Kidney (tissue), 14 donors: ENCODE data around the gene PRKAR2A. TPM values are rescaled to one million over a fixed set of nuclear protein-coding genes. Genes with fewer than 3 reads are reported as not detected.

Source experiments
- DNase-seq, 5 donors: peaks; one replicate each; pipeline ENCODE4 v3.0.0-alpha.2; 2013 to 2020
- FAIRE-seq: peaks from 2 replicates; lab custom pipeline; 2012; peaks lifted over from hg19 to GRCh38; lab: Jason Lieb, UNC
- H3K27ac ChIP-seq, 2 donors: one replicate each; pipeline ENCODE4 v1.7.0; 2013; ENCODE audit warnings: low read depth in 2 of 2, low read length in 2 of 2, inconsistent platforms in 1 of 2
- H3K27me3 ChIP-seq: one replicate; pipeline ENCODE4 v1.7.1; 2013; ENCODE audit warnings: low read length, inconsistent platforms; ENCODE audit not compliant: control insufficient read depth, insufficient read depth
- H3K36me3 ChIP-seq, 3 donors: one replicate each; pipeline versions ENCODE4 v1.7.0 to v1.7.1; 2013; ENCODE audit warnings: low read length in 3 of 3, control low read depth in 1 of 3, inconsistent platforms in 1 of 3; ENCODE audit not compliant: insufficient read depth in 3 of 3, control insufficient read depth in 2 of 3
- H3K4me1 ChIP-seq, 3 donors: one replicate each; pipeline versions ENCODE4 v1.7.0 to v1.7.1; 2013; ENCODE audit warnings: low read length in 3 of 3, inconsistent platforms in 1 of 3, low read depth in 1 of 3; ENCODE audit not compliant: control insufficient read depth in 2 of 3, insufficient read depth in 2 of 3
- H3K4me3 ChIP-seq, 3 donors: one replicate each; pipeline versions ENCODE4 v1.7.0 to v1.8.1; 2013; ENCODE audit warnings: low read length in 3 of 3, control low read depth in 1 of 3, inconsistent platforms in 1 of 3
- H3K9ac ChIP-seq, 3 donors: one replicate each; pipeline versions ENCODE4 v1.7.0 to v1.7.1; 2013; ENCODE audit warnings: low read length in 3 of 3, control low read depth in 1 of 3, inconsistent platforms in 1 of 3
- H3K9me3 ChIP-seq, 3 donors: one replicate each; pipeline versions ENCODE4 v1.7.0 to v1.7.1; 2013; ENCODE audit warnings: low read length in 3 of 3, control low read depth in 1 of 3, inconsistent platforms in 1 of 3; ENCODE audit not compliant: control insufficient read depth in 2 of 3, insufficient read depth in 1 of 3
- CTCF ChIP-seq: IDR thresholded peaks from 3 replicates; pipeline ENCODE4 v1.5.1; 2012; ENCODE audit warnings: mild to moderate bottlenecking, moderate library complexity, borderline replicate concordance; ENCODE audit not compliant: insufficient read depth; ENCODE audit errors: extremely low read depth
- intact Hi-C: fragments of 100-400 bp; cut with DNase I; formaldehyde crosslinking; loops from one replicate; pipeline ENCODE4 v1.11.1; 2022
- polyA plus RNA-seq: library from polyadenylated mRNA; stranded (reverse); fragments of 350-450 nt; fragmentation: Illumina TruSeq; extraction: RNeasy Lipid Tissue Mini Kit (QIAGEN cat#74804); gene quantifications from one replicate; pipeline ENCODE4 v1.2.3, GENCODE V29; 2014; ENCODE audit warnings: low read depth, low replicate concordance; ENCODE audit not compliant: insufficient read depth
- total RNA-seq: library from RNA; stranded (reverse); fragmentation: NEBNext Ultra II Directional; extraction: Animal tissue kit (Norgen Biotek cat#: 25700); gene quantifications from one replicate; pipeline ENCODE4 v1.2.1, GENCODE V29; 2021
- donor health status: control.
- donor health status: control.
- donor health status: control.
- donor health status: control.
- donor health status: control.
- donor health status: DM: yes; HTN: yes; CAD: no.
- donor health status: Normal renal cell carcinoma (clear cell type).

The PRKAR2A gene
- total and polyA plus RNA-seq, 2 donors from 2014 or later = 10.4 to 49.9 TPM

DNA sequence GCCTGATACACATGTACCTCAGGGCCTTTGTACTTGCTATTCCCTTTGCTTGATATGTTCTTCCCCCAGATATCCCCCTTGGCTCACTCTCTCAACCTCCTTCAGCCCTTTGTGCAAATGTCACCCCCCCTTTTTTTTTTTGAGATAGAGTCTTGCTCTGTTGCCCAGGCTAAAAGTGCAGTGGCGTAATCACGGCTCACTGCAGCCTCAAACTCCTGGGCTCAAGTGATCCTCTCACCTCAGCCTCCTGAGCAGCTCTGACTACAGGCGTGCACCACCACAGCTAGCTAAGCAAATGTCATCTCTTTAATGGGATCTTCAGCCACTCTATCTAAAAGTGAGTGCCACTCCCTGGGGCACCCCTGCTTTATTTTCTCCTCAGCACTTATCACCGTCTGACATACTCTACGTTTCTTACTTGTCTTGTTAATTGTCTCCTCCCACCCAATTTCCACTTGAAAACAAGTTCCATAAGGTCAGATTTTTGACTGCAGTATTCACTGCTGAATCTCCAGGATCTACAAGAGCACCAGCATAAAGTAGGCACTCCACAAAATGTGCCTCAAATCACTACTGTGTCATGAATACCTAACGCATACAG lies 145.3 kb downstream of the PRKAR2A start:
- no peak for TF ChIP-seq CTCF
- FAIRE-seq (no peak), DNase-seq (no peak)
- peaks cover 0 to 4% (median 0%) of the 10 kb centered on the region in 3 donors for H3K4me1 ChIP-seq
- H3K4me3 ChIP-seq = no peak overlapping the region
- H3K36me3 ChIP-seq = peaks cover 0 to 4% (median 4%) of the 10 kb centered on the region in 3 donors
- H3K27me3 ChIP-seq = no peaks in the 10 kb centered on the region
- H3K27ac ChIP-seq = no peak overlapping the region
- H3K9me3 ChIP-seq = no peaks in the 10 kb centered on the region
- intact Hi-C loops = no loop called here
- H3K9ac ChIP-seq = no peak overlapping the region

- Histone ChIP-seq H3K27me3 (no peaks in the 10 kb centered on the region), H3K4me1 (peaks cover 0 to 10% (median 2%) of the 10 kb centered on the region in 3 donors), H3K9me3 (no peaks in the 10 kb centered on the region), H3K4me3 (no peak overlapping the region), H3K9ac (no peak overlapping the region), H3K36me3 (peaks cover 0 to 4% (median 2%) of the 10 kb centered on the region in 3 donors), H3K27ac (no peak overlapping the region)
- DNase-seq (no peak), FAIRE-seq (no peak)
- intact Hi-C loops = no loop called here
- no peak for TF ChIP-seq CTCF
Measured at GRCh38 chr3:48700731-48701405, 146.8 kb downstream of the PRKAR2A start.

GRCh38 chr3:48698891-48699290 lies 148.8 kb downstream of the PRKAR2A start:
- intact Hi-C loops = no loop called here

More at GRCh38 chr3:48698891-48699290, 148.8 kb downstream of the PRKAR2A start:
- TF ChIP-seq CTCF = no peak
- no peak overlapping the region for H3K9ac ChIP-seq
- H3K4me1 ChIP-seq = peaks cover 0 to 18% (median 3%) of the 10 kb centered on the region in 3 donors
- DNase-seq = no peak
- H3K36me3 ChIP-seq = peaks cover 2 to 7% (median 3%) of the 10 kb centered on the region in 3 donors
- no peaks in the 10 kb centered on the region for H3K9me3 ChIP-seq
- H3K4me3 ChIP-seq = no peak overlapping the region
- no peak for FAIRE-seq
- no peaks in the 10 kb centered on the region for H3K27me3 ChIP-seq
- no peak overlapping the region for H3K27ac ChIP-seq
